Activated naive CD4-positive, alpha-beta T cell treated with anti-CD3 and anti-CD28 coated beads, Interleukin-2, amount 50 U/mL, for 16 hours (primary cell): ENCODE data around the gene STMND1.
"Not testable (repeated sequence)": the region's sequence is repeated elsewhere in the genome, so short reads cannot be mapped to it uniquely, and the experiment has no call there.

Source experiments
- DNase-seq: peaks from one replicate; pipeline ENCODE4 v3.0.0-alpha.2; 2020

The STMND1 gene

GRCh38 chr6:17101422-17102257 lies at the start of gene STMND1:
Gene STMND1, plus strand, starts transcription at chr6:17102050. Its CDS starts 208 bp downstream, at chr6:17102258.
- no peak for DNase-seq

- DNase-seq: no peak
Measured at GRCh38 chr6:17054647-17055046, 47.2 kb upstream of the STMND1 start.

GRCh38 chr6:17057322-17057721 lies 44.5 kb upstream of the STMND1 start:
- no peak for DNase-seq

- no peak for DNase-seq
Measured at GRCh38 chr6:17058550-17058949, 43.3 kb upstream of the STMND1 start.

- no peak for DNase-seq
Measured at GRCh38 chr6:17059022-17059421, 42.8 kb upstream of the STMND1 start.

GRCh38 chr6:17059850-17060249 lies 42.0 kb upstream of the STMND1 start:
- no peak for DNase-seq

- no peak for DNase-seq
Measured at GRCh38 chr6:17061097-17061496, 40.8 kb upstream of the STMND1 start.

- DNase-seq: no peak
Measured at GRCh38 chr6:17062871-17063440, 38.9 kb upstream of the STMND1 start.

- no peak for DNase-seq
Measured at GRCh38 chr6:17064975-17065374, 36.9 kb upstream of the STMND1 start.

GRCh38 chr6:17066610-17067009 lies 35.2 kb upstream of the STMND1 start:
- no peak for DNase-seq

GRCh38 chr6:17068972-17069371 lies 32.9 kb upstream of the STMND1 start:
- not testable (repeated sequence) for DNase-seq

GRCh38 chr6:17070400-17070799 lies 31.4 kb upstream of the STMND1 start:
- DNase-seq: not testable (repeated sequence)

- DNase-seq: not testable (repeated sequence)
Measured at GRCh38 chr6:17073596-17073995, 28.3 kb upstream of the STMND1 start.

GRCh38 chr6:17081273-17081672 lies 20.6 kb upstream of the STMND1 start:
- DNase-seq: no peak

GRCh38 chr6:17081860-17082508 lies 19.9 kb upstream of the STMND1 start:
- no peak for DNase-seq

GRCh38 chr6:17083397-17083796 lies 18.5 kb upstream of the STMND1 start:
- no peak for DNase-seq

GRCh38 chr6:17086469-17086868 lies 15.4 kb upstream of the STMND1 start:
- peak; percentile 13 for DNase-seq

GRCh38 chr6:17088091-17088611 lies 13.7 kb upstream of the STMND1 start:
- no peak for DNase-seq

- no peak for DNase-seq
Measured at GRCh38 chr6:17091122-17091521, 10.7 kb upstream of the STMND1 start.

- DNase-seq: no peak
Measured at GRCh38 chr6:17093686-17094085, 8.2 kb upstream of the STMND1 start.

- no peak for DNase-seq
Measured at GRCh38 chr6:17096096-17096495, 5.8 kb upstream of the STMND1 start.

GRCh38 chr6:17096652-17097051 lies 5.2 kb upstream of the STMND1 start:
- no peak for DNase-seq

GRCh38 chr6:17097982-17098381 lies 3.9 kb upstream of the STMND1 start:
- DNase-seq: no peak

GRCh38 chr6:17098538-17098937 lies 3.3 kb upstream of the STMND1 start:
- no peak for DNase-seq
